ENCODE results near the gene MARK4.
"Not testable (repeated sequence)": the region's sequence is repeated elsewhere in the genome, so short reads cannot be mapped to it uniquely, and the experiment has no call there.

MARK4 gene

GRCh38 chr19:45244133-45244794 is 6.8 kb upstream of the MARK4 start:
- DNase-seq = no peak

GRCh38 chr19:45245334-45245787 is 5.7 kb upstream of the MARK4 start, which contains the start of gene EXOC3L2:
Gene EXOC3L2 (minus strand): TSS chr19:45245407. CDS start chr19:45239045, 6,362 bp downstream.
- no peak for DNase-seq

GRCh38 chr19:45245826-45246225 is 5.2 kb upstream of the MARK4 start:
- DNase-seq = no peak

GRCh38 chr19:45247136-45247535 is 3.9 kb upstream of the MARK4 start:
- DNase-seq = no peak

- DNase-seq = peak in 2 of 4 experiments; percentile 12 to 27
Observed at GRCh38 chr19:45249261-45250033, 1.6 kb upstream of the MARK4 start.

GRCh38 chr19:45250216-45250831 is 747 bp upstream of the MARK4 start:
- no peak for DNase-seq

- DNase-seq = peak in 3 of 4 experiments; percentile 16 to 35 (median 23)
Observed at GRCh38 chr19:45251452-45252354, 632 bp downstream of the MARK4 start.

- no peak for DNase-seq
Observed at GRCh38 chr19:45253396-45254027, 2.4 kb downstream of the MARK4 start.

- DNase-seq = peak in 1 of 4 experiments; percentile 15
Observed at GRCh38 chr19:45254044-45254531, 3.0 kb downstream of the MARK4 start.

GRCh38 chr19:45255611-45256157 is 4.6 kb downstream of the MARK4 start:
- no peak for DNase-seq

- no peak for DNase-seq
Observed at GRCh38 chr19:45256836-45257235, 5.8 kb downstream of the MARK4 start.

GRCh38 chr19:45258862-45259261 is 7.8 kb downstream of the MARK4 start:
- no peak for DNase-seq

- DNase-seq = no peak
Observed at GRCh38 chr19:45262570-45262969, 11.5 kb downstream of the MARK4 start.

GRCh38 chr19:45263013-45263412 is 11.9 kb downstream of the MARK4 start:
- DNase-seq = no peak

GRCh38 chr19:45264781-45265317 is 13.8 kb downstream of the MARK4 start:
- no peak for DNase-seq

GRCh38 chr19:45265375-45265774 is 14.3 kb downstream of the MARK4 start:
- no peak for DNase-seq

GRCh38 chr19:45267296-45267695 is 16.2 kb downstream of the MARK4 start:
- DNase-seq = no peak

- not testable (repeated sequence) for DNase-seq
Observed at GRCh38 chr19:45269939-45270338, 18.9 kb downstream of the MARK4 start.

GRCh38 chr19:45271098-45271734 is 20.1 kb downstream of the MARK4 start:
- no peak for DNase-seq

- DNase-seq = no peak
Observed at GRCh38 chr19:45271735-45272108, 20.7 kb downstream of the MARK4 start.

- no peak for DNase-seq
Observed at GRCh38 chr19:45273521-45273855, 22.4 kb downstream of the MARK4 start.

Measured in suppressor macrophage (primary cell).